GM18502 (cell line): Measurements from ENCODE around the gene NIP7.
"Not testable (repeated sequence)": the region's sequence is repeated elsewhere in the genome, so short reads cannot be mapped to it uniquely, and the experiment has no call there.

Source experiments
- ATAC-seq: cut with Tn5 transposase; IDR thresholded peaks from one replicate; pipeline ENCODE4 v1.9.1; 2021; ENCODE audit warnings: mild to moderate bottlenecking; ENCODE audit not compliant: unreplicated experiment, poor library complexity

Gene NIP7

GRCh38 chr16:69339289-69340094 lies at the start of gene NIP7, which contains the start of gene COG8:
TSS of gene NIP7 (plus strand) at chr16:69339772. CDS start at chr16:69339830, 58 bp downstream.
TSS of gene COG8 (minus strand) at chr16:69339564. CDS start at chr16:69339552, 12 bp downstream.
- peak; percentile 92 for ATAC-seq

- not testable (repeated sequence) for ATAC-seq
These were observed 47.9 kb upstream of the NIP7 start for GRCh38 chr16:69291657-69292056.

GRCh38 chr16:69293401-69293800 lies 46.2 kb upstream of the NIP7 start:
- no peak for ATAC-seq

GRCh38 chr16:69294051-69294450 lies 45.5 kb upstream of the NIP7 start:
- ATAC-seq: no peak

- not testable (repeated sequence) for ATAC-seq
These were observed 42.8 kb upstream of the NIP7 start for GRCh38 chr16:69296771-69297170.

- ATAC-seq: no peak
These were observed 41.3 kb upstream of the NIP7 start for GRCh38 chr16:69298261-69298660.

GRCh38 chr16:69301187-69301586 lies 38.4 kb upstream of the NIP7 start:
- ATAC-seq: no peak

- ATAC-seq: no peak
These were observed 37.7 kb upstream of the NIP7 start for GRCh38 chr16:69301861-69302260.

- no peak for ATAC-seq
These were observed 37.3 kb upstream of the NIP7 start for GRCh38 chr16:69302301-69302700.

- no peak for ATAC-seq
These were observed 33.5 kb upstream of the NIP7 start for GRCh38 chr16:69306031-69306430.

- ATAC-seq: no peak
These were observed 32.5 kb upstream of the NIP7 start for GRCh38 chr16:69307091-69307490.

- no peak for ATAC-seq
These were observed 31.7 kb upstream of the NIP7 start for GRCh38 chr16:69307856-69308255.

- ATAC-seq: no peak
These were observed 30.3 kb upstream of the NIP7 start for GRCh38 chr16:69309316-69309715.

- peak; percentile 94 for ATAC-seq
These were observed 28.7 kb upstream of the NIP7 start, which contains the start of gene VPS4A for GRCh38 chr16:69310653-69311532. TSS of gene VPS4A (plus strand) at chr16:69311350. CDS start at chr16:69311512, 162 bp downstream.

- ATAC-seq: peak; percentile 56
These were observed 27.8 kb upstream of the NIP7 start for GRCh38 chr16:69311533-69312387.

GRCh38 chr16:69313469-69313868 lies 26.1 kb upstream of the NIP7 start:
- ATAC-seq: no peak

- no peak for ATAC-seq
These were observed 25.0 kb upstream of the NIP7 start for GRCh38 chr16:69314534-69314933.

GRCh38 chr16:69315486-69316311 lies 23.9 kb upstream of the NIP7 start:
- ATAC-seq: no peak

- no peak for ATAC-seq
These were observed 23.0 kb upstream of the NIP7 start for GRCh38 chr16:69316595-69317034.
